Keratinocyte (primary cell): Measurements from ENCODE around the gene TRAPPC10.
"Not testable (repeated sequence)": the region's sequence is repeated elsewhere in the genome, so short reads cannot be mapped to it uniquely, and the experiment has no call there.

ENCODE experiments used
- EZH2 ChIP-seq: IDR thresholded peaks from one replicate; pipeline ENCODE4 v1.6.1; 2012; ENCODE audit warnings: inconsistent platforms, mild to moderate bottlenecking, low read length, moderate library complexity
- TF ChIP-seq, protein P1 (sequence below), 3 experiments: IDR thresholded peaks in 1 of 3; conservative IDR thresholded peaks in 1 of 3; optimal IDR thresholded peaks in 1 of 3; 2 replicates in 2 of 3; 3 replicates in 1 of 3; pipeline versions ENCODE3 to v1.5.1; 2011; ENCODE audit warnings: low read length in 3 of 3, mild to moderate bottlenecking in 3 of 3, moderate library complexity in 2 of 3, control low read depth in 1 of 3, inconsistent platforms in 1 of 3; ENCODE audit not compliant: insufficient read depth in 2 of 3; ENCODE audit errors: extremely low read depth in 1 of 3

DNA sequence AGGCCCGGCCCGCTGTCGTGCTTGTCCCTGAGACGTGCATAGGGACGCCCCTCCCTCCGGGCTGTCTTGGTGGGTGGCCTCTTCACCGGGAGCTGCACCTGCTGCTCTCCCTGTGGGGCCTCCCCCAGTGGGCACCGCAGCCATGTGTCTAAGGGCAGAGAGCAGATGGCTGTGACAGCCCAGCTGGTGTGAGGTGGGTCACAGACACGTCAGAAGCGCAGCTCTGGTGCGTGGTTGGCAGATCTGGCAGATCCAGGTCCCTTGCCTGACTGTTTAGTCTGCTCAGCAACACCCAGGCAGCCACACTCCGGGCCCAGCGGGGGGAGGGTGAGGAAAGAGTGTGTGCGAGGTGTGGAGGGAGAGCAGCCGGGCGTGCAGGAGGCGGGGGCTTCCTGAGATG, 131.3 kb downstream of the TRAPPC10 start:
- TF ChIP-seq EZH2, result not testable (repeated sequence)
- TF ChIP-seq, protein P1, sequence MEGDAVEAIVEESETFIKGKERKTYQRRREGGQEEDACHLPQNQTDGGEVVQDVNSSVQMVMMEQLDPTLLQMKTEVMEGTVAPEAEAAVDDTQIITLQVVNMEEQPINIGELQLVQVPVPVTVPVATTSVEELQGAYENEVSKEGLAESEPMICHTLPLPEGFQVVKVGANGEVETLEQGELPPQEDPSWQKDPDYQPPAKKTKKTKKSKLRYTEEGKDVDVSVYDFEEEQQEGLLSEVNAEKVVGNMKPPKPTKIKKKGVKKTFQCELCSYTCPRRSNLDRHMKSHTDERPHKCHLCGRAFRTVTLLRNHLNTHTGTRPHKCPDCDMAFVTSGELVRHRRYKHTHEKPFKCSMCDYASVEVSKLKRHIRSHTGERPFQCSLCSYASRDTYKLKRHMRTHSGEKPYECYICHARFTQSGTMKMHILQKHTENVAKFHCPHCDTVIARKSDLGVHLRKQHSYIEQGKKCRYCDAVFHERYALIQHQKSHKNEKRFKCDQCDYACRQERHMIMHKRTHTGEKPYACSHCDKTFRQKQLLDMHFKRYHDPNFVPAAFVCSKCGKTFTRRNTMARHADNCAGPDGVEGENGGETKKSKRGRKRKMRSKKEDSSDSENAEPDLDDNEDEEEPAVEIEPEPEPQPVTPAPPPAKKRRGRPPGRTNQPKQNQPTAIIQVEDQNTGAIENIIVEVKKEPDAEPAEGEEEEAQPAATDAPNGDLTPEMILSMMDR (optimal IDR thresholded peaks at IDR 0.05 in 1 of 3, IDR thresholded peaks at IDR 0.05 in 1 of 3, conservative IDR thresholded peaks at IDR 0.05 in 1 of 3; ENCODE audit: extremely low read depth in 1 of 3, insufficient read depth in 2 of 3, low read length in 3 of 3), result not testable (repeated sequence)
